Activated T-cell treated with anti-CD3 and anti-CD28 coated beads, Interleukin-2, amount 50 U/mL, for 4 hours (primary cell): ENCODE results near the gene YIPF2. TPM values are rescaled to one million over a fixed set of nuclear protein-coding genes. Genes with fewer than 3 reads are reported as not detected.

Source experiments
- ATAC-seq, 2 donors: fragments of 200-7000 bp; cut with Tn5 transposase; one replicate each; pipeline ENCODE4 v1.10.0; 2021
- DNase-seq: peaks from one replicate; pipeline ENCODE4 v3.0.0-alpha.2; 2020
- H3K27me3 Mint-ChIP-seq: one replicate; pipeline ENCODE4 v1.8.0; 2021; ENCODE audit warnings: low read depth, mixed read lengths
- H3K36me3 Mint-ChIP-seq: one replicate; pipeline ENCODE4 v1.8.0; 2022; ENCODE audit warnings: mixed read lengths; ENCODE audit not compliant: insufficient read depth
- H3K4me1 Mint-ChIP-seq: one replicate; pipeline ENCODE4 v1.8.0; 2021; ENCODE audit warnings: low read depth, mixed read lengths
- H3K4me3 Mint-ChIP-seq: one replicate; pipeline ENCODE4 v1.8.0; 2021; ENCODE audit warnings: mild to moderate bottlenecking, moderate library complexity, mixed read lengths
- H3K9me3 Mint-ChIP-seq: one replicate; pipeline ENCODE4 v1.8.0; 2021; ENCODE audit warnings: mixed read lengths
- total RNA-seq, 3 donors: library from RNA; stranded (reverse); gene quantifications; one replicate each; pipeline ENCODE4 v1.2.1, GENCODE V29; 2021

YIPF2 gene
- total RNA-seq, 3 donors from 2014 or later = 37.4 to 50.9 (median 47.5) TPM

GRCh38 chr19:10908380-10908960, 20.0 kb downstream of the YIPF2 start:
- Mint-ChIP-seq H3K4me1 (no peaks in the 10 kb centered on the region), H3K4me3 (no peak overlapping the region), H3K36me3 (peaks cover 9% of the 10 kb centered on the region), H3K9me3 (no peaks in the 10 kb centered on the region), H3K27me3 (no peaks in the 10 kb centered on the region)
- no peak for ATAC-seq
- no peak for DNase-seq

- ATAC-seq = no peak
- no peak for DNase-seq
- Mint-ChIP-seq H3K4me1 (no peaks in the 10 kb centered on the region), H3K27me3 (no peaks in the 10 kb centered on the region), H3K36me3 (peaks cover 12% of the 10 kb centered on the region), H3K9me3 (peaks cover 4% of the 10 kb centered on the region), H3K4me3 (no peak overlapping the region)
These were observed 20.5 kb downstream of the YIPF2 start for GRCh38 chr19:10907925-10908324.

- no peaks in the 10 kb centered on the region for H3K27me3 Mint-ChIP-seq
- no peak overlapping the region for H3K4me3 Mint-ChIP-seq
- H3K4me1 Mint-ChIP-seq = peaks cover 6% of the 10 kb centered on the region
- H3K36me3 Mint-ChIP-seq = peaks cover 5% of the 10 kb centered on the region
- peaks cover 5% of the 10 kb centered on the region for H3K9me3 Mint-ChIP-seq
- no peak for DNase-seq
- no peak for ATAC-seq
These were observed 29.2 kb downstream of the YIPF2 start for GRCh38 chr19:10899151-10899653.

GRCh38 chr19:10898633-10899032, 29.8 kb downstream of the YIPF2 start:
- no peak for ATAC-seq
- Mint-ChIP-seq H3K9me3 (peaks cover 5% of the 10 kb centered on the region), H3K36me3 (peaks cover 5% of the 10 kb centered on the region), H3K4me3 (no peak overlapping the region), H3K4me1 (peaks cover 6% of the 10 kb centered on the region), H3K27me3 (no peaks in the 10 kb centered on the region)
- DNase-seq = no peak

GRCh38 chr19:10896851-10897526, 31.4 kb downstream of the YIPF2 start:
- ATAC-seq (no peak), DNase-seq (no peak)

GRCh38 chr19:10895920-10896319, 32.5 kb downstream of the YIPF2 start:
- DNase-seq = no peak
- H3K27me3 Mint-ChIP-seq = no peaks in the 10 kb centered on the region
- no peak for ATAC-seq
- no peaks in the 10 kb centered on the region for H3K36me3 Mint-ChIP-seq
- H3K9me3 Mint-ChIP-seq = no peaks in the 10 kb centered on the region
- H3K4me3 Mint-ChIP-seq = no peak overlapping the region
- H3K4me1 Mint-ChIP-seq = peaks cover 6% of the 10 kb centered on the region

More at GRCh38 chr19:10896851-10897526, 31.4 kb downstream of the YIPF2 start:
- H3K36me3 Mint-ChIP-seq = no peaks in the 10 kb centered on the region
- no peaks in the 10 kb centered on the region for H3K9me3 Mint-ChIP-seq
- no peak overlapping the region for H3K4me3 Mint-ChIP-seq
- peaks cover 6% of the 10 kb centered on the region for H3K4me1 Mint-ChIP-seq
- H3K27me3 Mint-ChIP-seq = no peaks in the 10 kb centered on the region

GRCh38 chr19:10895363-10895762, 33.1 kb downstream of the YIPF2 start:
- no peaks in the 10 kb centered on the region for H3K9me3 Mint-ChIP-seq

GRCh38 chr19:10894911-10895213, 33.6 kb downstream of the YIPF2 start:
- no peak for ATAC-seq

More at GRCh38 chr19:10895363-10895762, 33.1 kb downstream of the YIPF2 start:
- ATAC-seq = no peak
- Mint-ChIP-seq H3K36me3 (no peaks in the 10 kb centered on the region), H3K4me1 (peaks cover 6% of the 10 kb centered on the region), H3K27me3 (no peaks in the 10 kb centered on the region), H3K4me3 (no peak overlapping the region)
- DNase-seq = no peak

GRCh38 chr19:10892256-10892655, 36.2 kb downstream of the YIPF2 start:
- ATAC-seq = no peak

More at GRCh38 chr19:10894911-10895213, 33.6 kb downstream of the YIPF2 start:
- no peaks in the 10 kb centered on the region for H3K9me3 Mint-ChIP-seq
- no peaks in the 10 kb centered on the region for H3K36me3 Mint-ChIP-seq
- H3K4me1 Mint-ChIP-seq = peaks cover 6% of the 10 kb centered on the region
- no peaks in the 10 kb centered on the region for H3K27me3 Mint-ChIP-seq
- no peak for DNase-seq
- H3K4me3 Mint-ChIP-seq = no peak overlapping the region

GRCh38 chr19:10891405-10892086, 36.9 kb downstream of the YIPF2 start:
- DNase-seq (no peak), ATAC-seq (no peak)
- Mint-ChIP-seq H3K36me3 (no peaks in the 10 kb centered on the region), H3K27me3 (no peaks in the 10 kb centered on the region), H3K9me3 (no peaks in the 10 kb centered on the region), H3K4me3 (no peak overlapping the region), H3K4me1 (peaks cover 2% of the 10 kb centered on the region)

More at GRCh38 chr19:10892256-10892655, 36.2 kb downstream of the YIPF2 start:
- DNase-seq = no peak
- H3K9me3 Mint-ChIP-seq = no peaks in the 10 kb centered on the region
- H3K27me3 Mint-ChIP-seq = no peaks in the 10 kb centered on the region
- no peaks in the 10 kb centered on the region for H3K36me3 Mint-ChIP-seq
- H3K4me1 Mint-ChIP-seq = peaks cover 6% of the 10 kb centered on the region
- no peak overlapping the region for H3K4me3 Mint-ChIP-seq

- Mint-ChIP-seq H3K27me3 (no peaks in the 10 kb centered on the region), H3K9me3 (no peaks in the 10 kb centered on the region), H3K4me3 (no peak overlapping the region), H3K36me3 (no peaks in the 10 kb centered on the region), H3K4me1 (no peaks in the 10 kb centered on the region)
- no peak for ATAC-seq
- no peak for DNase-seq
These were observed 38.6 kb downstream of the YIPF2 start for GRCh38 chr19:10889880-10890279.

GRCh38 chr19:10888421-10888866, 40.0 kb downstream of the YIPF2 start:
- Mint-ChIP-seq H3K36me3 (no peaks in the 10 kb centered on the region), H3K4me1 (no peaks in the 10 kb centered on the region), H3K27me3 (no peaks in the 10 kb centered on the region), H3K9me3 (no peaks in the 10 kb centered on the region), H3K4me3 (no peak overlapping the region)
- DNase-seq (no peak), ATAC-seq (no peak)

- H3K27me3 Mint-ChIP-seq = no peaks in the 10 kb centered on the region
- H3K36me3 Mint-ChIP-seq = no peaks in the 10 kb centered on the region
- no peak for ATAC-seq
- H3K4me3 Mint-ChIP-seq = no peak overlapping the region
- no peaks in the 10 kb centered on the region for H3K4me1 Mint-ChIP-seq
- no peaks in the 10 kb centered on the region for H3K9me3 Mint-ChIP-seq
- no peak for DNase-seq
These were observed 40.6 kb downstream of the YIPF2 start for GRCh38 chr19:10887616-10888367.
